Smooth muscle cell of the coronary artery (primary cell): ENCODE data around the gene EIF1. TPM values are rescaled to one million over a fixed set of nuclear protein-coding genes. Genes with fewer than 3 reads are reported as not detected.

Experiments used
- total RNA-seq: library from RNA; depleted of rRNA; stranded (reverse); fragments of >200 nt; gene quantifications from 2 replicates; pipeline ENCODE4 v1.2.3, GENCODE V29; 2014; ENCODE audit warnings: low replicate concordance

The EIF1 gene
- total RNA-seq: 82.7 and 93.4 TPM in 2 replicates

GRCh38 chr17:41688641-41689496 lies at the start of gene EIF1:
Gene EIF1 (plus strand): TSS chr17:41688885. CDS start chr17:41689039, 154 bp downstream.

GRCh38 chr17:41711669-41712400 lies 23.1 kb downstream of the EIF1 start, which contains the start of gene GAST:
Gene GAST (plus strand): TSS chr17:41712331. CDS start chr17:41715437, 3,106 bp downstream.

GRCh38 chr17:41734139-41734948 lies 45.7 kb downstream of the EIF1 start, which contains the start of gene HAP1:
Gene HAP1 (minus strand): TSS chr17:41734643. CDS start chr17:41734634, 9 bp downstream.

Other genes starting within 250 kb of the EIF1 start
- under 0.01 TPM in 1 of 2 replicates, not detected in the other for gene KRT38, start 247.9 kb upstream of the EIF1 start, total RNA-seq
- gene KRT32, start 221.5 kb upstream of the EIF1 start, total RNA-seq: not detected in 2 replicates
- gene KRT35, start 207.7 kb upstream of the EIF1 start, total RNA-seq: not detected in 2 replicates
- 0.08 and 0.12 TPM in 2 replicates for gene KRT36, start 199.0 kb upstream of the EIF1 start, total RNA-seq
- gene KRT13, start 183.3 kb upstream of the EIF1 start, total RNA-seq: not detected in 2 replicates
- gene KRT15, start 170.0 kb upstream of the EIF1 start, total RNA-seq: 0.35 and 0.90 TPM in 2 replicates
- gene KRT19, start 160.6 kb upstream of the EIF1 start, total RNA-seq: 8.8 and 47.4 TPM in 2 replicates
- gene KRT9, start 116.8 kb upstream of the EIF1 start, total RNA-seq: not detected in 2 replicates
- gene KRT14, start 102.0 kb upstream of the EIF1 start, total RNA-seq: 0.23 TPM in 1 of 2 replicates, not detected in the other
- 0.15 and 0.35 TPM in 2 replicates for gene KRT16, start 76.1 kb upstream of the EIF1 start, total RNA-seq
- 0.47 and 4.3 TPM in 2 replicates for gene KRT17, start 64.3 kb upstream of the EIF1 start, total RNA-seq
- gene GAST, start 23.4 kb downstream of the EIF1 start, total RNA-seq: not detected in 2 replicates
- gene HAP1, start 45.8 kb downstream of the EIF1 start, total RNA-seq: 0.08 and 0.12 TPM in 2 replicates
- gene JUP, start 97.8 kb downstream of the EIF1 start, total RNA-seq: 2.3 and 59.7 TPM in 2 replicates
- gene P3H4, start 123.1 kb downstream of the EIF1 start, total RNA-seq: 90.3 and 133 TPM in 2 replicates
- gene FKBP10, start 124.1 kb downstream of the EIF1 start, total RNA-seq: 494 and 761 TPM in 2 replicates
- 66.8 and 70.7 TPM in 2 replicates for gene NT5C3B, start 147.3 kb downstream of the EIF1 start, total RNA-seq
- 0.08 and 0.12 TPM in 2 replicates for gene KLHL10, start 148.9 kb downstream of the EIF1 start, total RNA-seq
- 19.8 and 24.4 TPM in 2 replicates for gene KLHL11, start 176.5 kb downstream of the EIF1 start, total RNA-seq
- 112 and 253 TPM in 2 replicates for gene ACLY, start 230.1 kb downstream of the EIF1 start, total RNA-seq
- 0.35 and 0.90 TPM in 2 replicates for gene ODAD4, start 241.7 kb downstream of the EIF1 start, total RNA-seq